GM18519 (cell line): Measurements from ENCODE around the gene GLI2.

ENCODE experiments used
- ATAC-seq: cut with Tn5 transposase; IDR thresholded peaks from one replicate; pipeline ENCODE4 v1.9.1; 2021; ENCODE audit warnings: mild to moderate bottlenecking, moderate library complexity; ENCODE audit not compliant: unreplicated experiment, low FRiP score

Gene GLI2

GRCh38 chr2:120711694-120712093, 24.0 kb upstream of the GLI2 start:
- no peak for ATAC-seq

GRCh38 chr2:120712180-120712681, 23.4 kb upstream of the GLI2 start:
- no peak for ATAC-seq

DNA sequence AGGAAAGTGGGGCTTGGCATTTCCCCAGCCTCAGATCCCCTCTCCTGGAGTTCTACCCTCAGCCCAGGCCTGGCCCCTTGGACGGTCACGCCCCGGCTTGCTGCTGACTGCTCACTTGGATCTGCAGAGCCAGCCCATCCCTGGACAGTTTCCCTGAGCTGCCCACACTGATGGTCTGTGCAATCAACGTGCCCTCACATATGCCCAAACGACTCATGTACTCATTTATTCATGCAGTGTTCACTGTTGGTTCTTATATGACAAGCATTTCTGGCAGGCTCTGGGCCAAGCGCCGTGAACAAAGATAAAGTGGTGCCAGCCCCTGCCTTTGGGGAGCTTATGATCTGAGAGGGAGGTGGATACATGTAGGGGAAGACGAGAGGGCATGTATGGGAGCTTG, 20.3 kb upstream of the GLI2 start:
- ATAC-seq, result no peak

DNA sequence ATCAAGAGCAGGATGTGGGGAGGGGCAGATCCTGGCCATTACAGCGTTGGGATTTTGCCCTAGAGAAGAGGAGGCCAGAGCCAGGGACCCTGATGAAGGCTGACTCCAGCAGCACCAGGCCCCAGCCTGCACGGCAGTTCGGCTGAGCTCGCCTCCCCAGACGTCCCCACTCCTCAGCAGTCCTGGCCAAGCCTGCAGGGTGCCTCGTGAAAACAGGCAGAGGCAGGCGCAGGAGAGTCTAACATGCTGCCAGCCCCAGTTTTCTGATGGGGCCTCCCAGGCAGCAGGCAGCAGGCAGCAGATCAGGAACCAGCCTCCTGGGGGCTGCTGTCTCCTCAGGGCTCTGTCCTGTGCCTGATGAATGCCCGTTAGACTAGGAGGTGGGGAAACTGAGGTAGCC, 19.7 kb upstream of the GLI2 start:
- no peak for ATAC-seq

DNA sequence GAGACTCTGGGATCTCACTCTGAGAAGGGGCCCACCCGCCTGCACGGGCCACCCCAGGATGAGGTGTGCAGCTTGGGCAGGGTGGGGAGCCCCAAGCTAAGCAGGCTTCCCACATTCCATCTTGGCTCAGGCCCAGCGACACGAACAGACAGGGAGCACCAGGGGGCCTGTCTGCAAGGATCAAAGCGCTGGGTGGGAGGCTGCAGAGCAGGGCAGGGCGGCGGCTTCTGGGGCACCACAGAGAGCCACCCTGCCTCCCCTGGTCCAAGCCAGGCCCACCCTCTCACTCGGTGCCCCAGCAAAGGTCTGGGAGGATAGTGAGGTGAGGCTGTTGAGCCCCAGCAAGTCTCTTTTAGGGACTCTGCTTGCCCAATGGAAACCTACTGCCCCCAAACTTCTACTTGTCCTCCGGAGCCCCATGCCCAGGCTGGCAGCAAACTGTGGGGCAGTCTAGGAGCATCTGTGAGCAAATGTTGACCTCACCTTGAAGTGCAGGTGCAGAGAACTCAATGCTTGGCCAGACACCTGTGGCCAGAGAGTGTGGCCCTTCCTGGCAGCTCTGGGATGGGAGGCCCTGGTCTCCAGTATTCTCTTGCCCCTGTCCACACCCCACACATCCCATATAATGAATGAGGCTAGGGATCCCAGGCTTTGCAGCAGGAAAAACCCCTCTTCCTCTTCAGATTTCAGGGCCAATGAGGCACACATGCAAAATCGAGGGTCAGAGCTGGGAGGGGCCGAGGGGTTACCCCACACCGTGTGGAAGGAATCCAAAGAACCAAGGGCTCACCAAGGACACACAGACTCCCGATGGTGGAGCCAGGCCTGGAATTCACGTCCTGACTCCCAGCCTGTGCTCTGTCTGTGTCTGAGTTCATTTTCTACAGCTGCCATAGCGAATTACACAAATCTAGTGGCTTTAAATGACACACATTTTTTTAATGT, 18.8 kb upstream of the GLI2 start:
- no peak for ATAC-seq

- ATAC-seq, result no peak
Observed at GRCh38 chr2:120719491-120719890, 16.2 kb upstream of the GLI2 start.

GRCh38 chr2:120720231-120720630, 15.4 kb upstream of the GLI2 start:
- no peak for ATAC-seq

- no peak for ATAC-seq
Observed at GRCh38 chr2:120720746-120721375, 14.8 kb upstream of the GLI2 start.

DNA sequence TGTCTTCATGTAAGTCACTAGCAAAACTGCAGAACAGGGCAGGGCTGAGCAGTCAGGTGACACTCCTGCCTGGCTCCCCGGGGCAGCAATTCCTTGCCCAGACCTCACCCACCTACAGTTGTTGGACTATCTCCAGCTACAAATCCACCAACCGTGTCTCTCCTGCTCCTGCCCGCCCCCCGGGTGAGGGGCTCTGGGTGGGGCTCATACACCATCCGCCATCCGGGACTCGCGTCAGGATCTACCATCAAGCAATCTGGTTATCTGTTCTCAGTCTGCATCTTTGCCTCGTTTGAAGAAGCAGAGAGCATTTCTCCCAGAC, 13.5 kb upstream of the GLI2 start:
- ATAC-seq, result no peak

DNA sequence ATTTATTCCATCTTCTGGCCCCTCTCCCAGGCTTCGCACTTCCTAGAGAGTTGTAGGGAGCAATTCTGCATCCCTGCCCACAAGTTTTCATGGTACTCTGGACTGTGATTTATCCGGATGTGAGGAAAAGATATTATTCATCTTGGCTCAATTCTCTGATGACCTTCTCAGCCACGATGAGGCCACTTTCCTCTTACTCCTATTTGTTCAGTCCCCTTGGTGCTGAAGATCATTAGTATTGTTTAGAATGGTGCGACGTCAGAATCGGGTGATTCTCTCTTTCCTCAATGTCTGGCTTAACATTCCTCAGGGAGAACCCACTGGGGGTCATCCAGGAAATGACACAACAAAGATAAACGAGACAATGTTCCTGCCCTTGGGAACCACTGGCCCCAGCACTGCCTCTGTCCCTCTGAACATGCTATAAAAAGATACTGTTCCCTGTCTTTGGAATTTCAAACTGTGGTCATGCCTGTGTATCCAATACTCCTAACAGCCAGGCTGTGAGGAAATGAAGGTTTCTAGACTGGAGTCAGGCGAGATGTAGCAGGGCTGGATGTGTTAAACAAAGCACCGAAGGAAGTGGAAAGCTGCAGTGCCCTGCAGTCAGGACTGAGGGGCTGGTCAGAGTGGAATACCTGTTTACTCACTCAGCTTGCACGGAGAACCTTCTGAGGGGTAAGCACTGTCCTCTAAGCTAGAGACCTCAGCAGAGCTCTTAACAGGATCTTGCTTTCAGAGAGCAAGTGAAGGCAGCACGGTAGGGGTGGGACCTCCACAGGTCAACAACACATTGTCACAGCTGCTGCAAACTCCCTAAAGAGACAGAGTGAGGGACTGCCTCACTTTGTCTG, 12.9 kb upstream of the GLI2 start:
- no peak for ATAC-seq

DNA sequence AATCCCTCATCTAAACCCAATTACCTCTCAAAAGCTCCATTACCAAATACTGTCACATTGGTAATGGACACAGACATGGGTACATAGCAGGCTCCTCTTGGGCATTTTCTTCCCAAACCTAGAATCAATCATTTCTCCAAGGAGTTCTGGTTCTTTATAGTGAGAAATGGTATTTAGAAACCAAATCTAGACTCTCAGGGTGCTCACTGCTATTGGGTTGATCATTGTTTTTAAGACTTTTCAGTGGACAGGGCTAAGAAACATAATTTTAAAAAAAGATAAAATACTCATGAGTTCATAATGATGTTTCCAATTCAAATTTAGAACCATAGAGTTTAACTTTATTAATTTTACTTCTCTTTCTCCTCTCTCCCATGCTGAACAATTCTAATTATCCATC, 9.4 kb upstream of the GLI2 start:
- ATAC-seq, result no peak

GRCh38 chr2:120729406-120730399, 6.0 kb upstream of the GLI2 start:
- no peak for ATAC-seq

- no peak for ATAC-seq
Observed at GRCh38 chr2:120731175-120731574, 4.5 kb upstream of the GLI2 start.

DNA sequence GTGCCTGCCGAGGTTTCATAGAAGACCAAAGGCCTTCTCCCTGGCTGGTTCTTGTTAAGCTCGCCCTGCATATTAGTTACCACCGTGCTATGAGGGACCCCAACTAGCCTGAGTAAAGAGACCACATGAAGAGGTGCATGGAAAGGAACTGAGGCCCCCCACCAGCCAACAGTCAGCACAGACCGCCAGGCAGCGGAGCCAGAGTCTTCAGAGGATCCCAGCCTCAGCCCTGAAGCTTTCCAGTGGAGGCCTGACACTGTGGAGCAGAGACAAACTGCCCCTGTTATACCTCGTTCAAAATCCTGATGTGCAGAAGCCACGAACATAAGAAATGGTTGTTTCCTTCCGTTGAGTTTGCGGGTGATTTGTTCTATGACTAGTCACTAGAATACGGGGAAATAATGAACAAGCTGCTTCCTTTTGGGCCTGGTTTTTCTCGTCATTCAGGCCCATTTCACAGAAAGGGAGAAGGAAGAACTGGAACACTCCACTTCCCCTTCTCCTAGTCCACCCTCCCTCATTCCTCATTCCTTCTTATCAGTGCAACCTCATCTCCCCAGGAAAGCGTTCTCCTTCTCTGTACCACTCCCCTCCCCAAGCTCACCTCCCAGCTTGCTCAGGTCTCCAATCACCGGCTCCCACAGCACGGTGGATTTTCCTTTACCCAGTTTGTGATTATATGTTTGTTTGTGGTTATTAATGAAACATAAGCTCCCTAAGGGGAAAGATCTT, 3.0 kb upstream of the GLI2 start:
- ATAC-seq, result no peak

DNA sequence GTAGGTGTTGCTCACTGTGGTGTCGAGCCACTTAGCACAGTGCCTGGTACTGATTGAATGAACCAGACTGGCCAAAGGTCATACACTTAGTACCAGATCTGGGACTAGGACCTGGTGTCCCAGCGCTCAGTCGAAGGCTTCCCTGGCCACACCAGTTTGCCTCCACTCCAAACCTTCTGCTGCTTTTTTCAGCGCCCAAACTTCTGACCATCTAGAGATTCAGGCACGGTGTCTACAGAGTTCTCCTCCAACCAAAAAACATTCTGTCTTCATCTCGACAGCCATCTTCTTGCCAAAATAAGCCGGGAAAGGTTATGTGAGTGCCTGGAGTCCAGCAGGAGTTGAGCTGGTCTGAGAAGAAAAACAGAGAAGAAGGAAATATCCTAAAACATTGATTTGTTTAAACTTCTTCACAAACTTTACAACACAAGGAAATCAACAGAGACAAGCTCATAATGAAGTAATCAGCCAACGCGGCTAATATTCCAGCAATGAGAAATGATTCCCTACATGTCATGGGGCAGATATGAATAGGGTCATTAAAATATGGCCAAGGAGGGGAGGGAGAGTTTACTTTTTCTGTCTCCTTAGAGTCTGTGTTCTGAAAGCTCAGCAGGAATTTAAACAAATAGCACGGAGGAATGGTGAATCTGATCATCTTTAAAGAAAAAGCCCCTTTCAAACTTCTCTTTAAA, 2.3 kb upstream of the GLI2 start:
- ATAC-seq, result no peak

DNA sequence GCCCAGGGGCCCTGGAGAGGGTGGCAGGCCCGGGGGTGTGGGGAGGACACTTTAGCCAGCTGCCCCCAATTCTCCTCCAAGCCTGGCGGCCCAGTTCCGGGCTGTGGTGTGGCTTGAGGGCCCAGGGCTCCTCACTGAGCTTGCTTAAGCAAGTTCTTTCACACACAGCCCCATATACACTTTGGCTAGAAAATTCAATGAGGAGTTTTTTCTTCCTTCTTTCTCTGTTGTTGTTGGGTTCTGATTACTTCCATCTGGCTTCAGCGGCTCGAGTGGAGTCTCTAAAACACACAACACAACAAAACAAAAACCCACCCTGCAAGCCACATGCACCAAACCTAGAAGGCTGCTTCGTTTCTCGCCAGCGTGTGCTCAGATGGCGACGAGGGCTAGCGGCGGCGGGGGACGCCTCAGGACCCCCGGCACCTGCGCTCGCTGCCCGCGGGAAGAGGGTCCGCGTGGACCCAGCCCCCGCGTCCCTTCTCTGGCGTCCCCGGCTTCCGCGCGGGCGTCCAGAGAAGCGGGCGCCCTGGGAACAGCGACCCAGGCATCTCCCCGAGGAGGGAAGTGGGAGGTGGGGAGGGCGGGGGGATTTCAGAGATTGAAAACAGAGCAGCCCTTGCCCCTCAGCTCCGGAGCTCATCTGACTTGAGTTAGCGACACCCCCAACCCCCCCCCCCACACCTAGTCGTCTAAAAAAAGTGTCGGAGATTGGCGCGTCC, 577 bp upstream of the GLI2 start:
- ATAC-seq, result no peak

- ATAC-seq, result no peak
Observed at GRCh38 chr2:120736202-120736623, 545 bp downstream of the GLI2 start.
